NOMO-1 treated with dmso at 0.1 percent for 144 hours (cell line): ENCODE results near the gene HIF1A.
"Not testable (repeated sequence)": the region's sequence is repeated elsewhere in the genome, so short reads cannot be mapped to it uniquely, and the experiment has no call there.

Experiments
- DNase-seq: peaks from one replicate; lab custom pipeline; 2025; ENCODE audit not compliant: unreplicated experiment; lab: John Stamatoyannopoulos, UW

The HIF1A gene

GRCh38 chr14:61746346-61746745 is 51.0 kb downstream of the HIF1A start:
- not testable (repeated sequence) for DNase-seq

GRCh38 chr14:61746881-61747280 is 51.6 kb downstream of the HIF1A start:
- no peak for DNase-seq

DNA sequence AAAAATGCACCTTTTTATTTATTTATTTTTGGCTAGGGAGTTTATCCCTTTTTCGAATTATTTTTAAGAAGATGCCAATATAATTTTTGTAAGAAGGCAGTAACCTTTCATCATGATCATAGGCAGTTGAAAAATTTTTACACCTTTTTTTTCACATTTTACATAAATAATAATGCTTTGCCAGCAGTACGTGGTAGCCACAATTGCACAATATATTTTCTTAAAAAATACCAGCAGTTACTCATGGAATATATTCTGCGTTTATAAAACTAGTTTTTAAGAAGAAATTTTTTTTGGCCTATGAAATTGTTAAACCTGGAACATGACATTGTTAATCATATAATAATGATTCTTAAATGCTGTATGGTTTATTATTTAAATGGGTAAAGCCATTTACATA is 52.0 kb downstream of the HIF1A start:
- DNase-seq: no peak

DNA sequence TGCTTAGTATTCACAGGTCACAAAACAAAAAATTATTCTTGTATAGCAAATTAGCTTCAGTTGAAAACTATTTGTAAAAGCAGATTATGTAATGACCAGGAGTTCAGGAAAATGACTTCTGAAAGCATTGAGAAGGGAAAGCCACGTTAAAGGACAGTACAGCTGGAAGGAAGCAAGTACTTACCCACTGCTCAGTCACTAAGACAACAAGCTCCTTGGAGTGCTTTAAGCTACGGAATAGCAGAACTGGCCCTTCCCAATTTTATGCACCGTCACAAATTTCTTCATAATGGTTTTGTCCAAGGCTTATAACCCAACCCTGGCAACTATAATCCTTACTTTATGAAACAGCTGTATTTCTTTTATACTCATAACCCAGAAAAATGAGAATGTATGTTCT is 54.0 kb downstream of the HIF1A start:
- DNase-seq: no peak

GRCh38 chr14:61749867-61750266 is 54.6 kb downstream of the HIF1A start:
- DNase-seq: no peak

- DNase-seq: peak; percentile 93
These were observed 55.6 kb downstream of the HIF1A start for GRCh38 chr14:61750708-61751474.

DNA sequence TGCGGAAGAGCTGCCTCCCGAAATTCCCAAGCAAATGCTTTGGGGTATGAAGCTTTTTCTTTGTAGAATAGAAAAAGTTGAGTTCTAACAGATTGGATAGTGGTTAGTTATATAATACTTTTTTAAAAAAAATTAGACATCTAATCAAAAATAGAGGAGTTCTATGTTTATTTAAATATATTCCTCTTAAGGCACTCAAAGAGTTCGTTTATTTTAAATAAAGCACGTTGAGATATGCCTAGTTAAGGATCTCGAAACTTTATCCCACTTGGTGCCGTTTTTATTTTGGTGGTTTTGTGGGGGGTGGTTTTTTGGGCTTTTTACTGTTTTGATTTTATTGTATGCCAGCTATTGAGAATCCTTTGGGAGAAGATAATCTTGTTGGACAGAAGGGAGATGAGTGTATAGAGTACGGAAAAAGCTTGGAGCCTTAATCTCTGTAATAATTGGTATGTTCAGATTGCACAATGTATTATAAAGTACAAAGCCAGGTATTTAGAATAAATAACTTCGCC is 56.2 kb downstream of the HIF1A start:
- no peak for DNase-seq

GRCh38 chr14:61752626-61753025 is 57.3 kb downstream of the HIF1A start:
- peak; percentile 68 for DNase-seq

DNA sequence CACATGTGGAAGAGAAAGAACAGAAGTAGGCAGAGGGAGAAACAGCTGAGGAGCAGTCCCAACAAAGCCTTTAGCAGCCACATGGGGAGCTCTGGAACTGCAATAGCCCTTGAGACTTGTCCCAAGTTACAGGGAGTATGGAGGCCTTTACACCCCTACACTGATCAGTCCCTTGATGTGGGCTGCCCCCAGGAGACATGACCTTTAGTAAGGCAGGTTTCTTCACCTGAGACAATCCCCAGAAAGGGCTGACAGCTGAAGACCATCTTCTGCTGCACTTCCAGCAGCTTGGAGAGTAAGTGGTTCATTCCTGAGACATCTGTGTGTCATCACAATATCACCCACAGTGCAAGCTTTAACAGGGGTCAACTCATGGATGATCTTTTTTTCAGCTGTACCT is 58.3 kb downstream of the HIF1A start:
- no peak for DNase-seq

- no peak for DNase-seq
These were observed 59.5 kb downstream of the HIF1A start for GRCh38 chr14:61754627-61755381.

GRCh38 chr14:61755382-61755742 is 60.0 kb downstream of the HIF1A start:
- not testable (repeated sequence) for DNase-seq

- no peak for DNase-seq
These were observed 60.8 kb downstream of the HIF1A start for GRCh38 chr14:61756135-61756534.

DNA sequence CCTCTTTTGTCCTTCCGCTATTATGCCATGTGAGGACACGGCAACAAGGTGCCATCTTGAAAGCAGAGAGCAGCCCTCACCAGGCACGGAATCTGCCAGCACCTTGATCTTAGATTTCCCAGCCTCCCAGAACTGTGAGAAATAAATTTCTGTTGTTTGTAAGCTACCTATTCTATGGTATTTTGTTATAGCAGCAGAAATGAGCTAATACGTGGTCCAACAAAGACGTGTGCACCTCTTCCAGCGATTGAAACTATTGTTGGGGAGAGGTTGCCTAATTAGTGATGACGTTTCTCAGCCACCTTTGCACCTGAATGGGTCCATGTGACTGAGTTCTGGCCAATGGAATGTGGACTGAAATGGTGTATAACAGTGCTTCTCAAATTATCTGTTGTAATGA is 64.6 kb downstream of the HIF1A start:
- DNase-seq: no peak

GRCh38 chr14:61761557-61761956 is 66.2 kb downstream of the HIF1A start:
- no peak for DNase-seq

DNA sequence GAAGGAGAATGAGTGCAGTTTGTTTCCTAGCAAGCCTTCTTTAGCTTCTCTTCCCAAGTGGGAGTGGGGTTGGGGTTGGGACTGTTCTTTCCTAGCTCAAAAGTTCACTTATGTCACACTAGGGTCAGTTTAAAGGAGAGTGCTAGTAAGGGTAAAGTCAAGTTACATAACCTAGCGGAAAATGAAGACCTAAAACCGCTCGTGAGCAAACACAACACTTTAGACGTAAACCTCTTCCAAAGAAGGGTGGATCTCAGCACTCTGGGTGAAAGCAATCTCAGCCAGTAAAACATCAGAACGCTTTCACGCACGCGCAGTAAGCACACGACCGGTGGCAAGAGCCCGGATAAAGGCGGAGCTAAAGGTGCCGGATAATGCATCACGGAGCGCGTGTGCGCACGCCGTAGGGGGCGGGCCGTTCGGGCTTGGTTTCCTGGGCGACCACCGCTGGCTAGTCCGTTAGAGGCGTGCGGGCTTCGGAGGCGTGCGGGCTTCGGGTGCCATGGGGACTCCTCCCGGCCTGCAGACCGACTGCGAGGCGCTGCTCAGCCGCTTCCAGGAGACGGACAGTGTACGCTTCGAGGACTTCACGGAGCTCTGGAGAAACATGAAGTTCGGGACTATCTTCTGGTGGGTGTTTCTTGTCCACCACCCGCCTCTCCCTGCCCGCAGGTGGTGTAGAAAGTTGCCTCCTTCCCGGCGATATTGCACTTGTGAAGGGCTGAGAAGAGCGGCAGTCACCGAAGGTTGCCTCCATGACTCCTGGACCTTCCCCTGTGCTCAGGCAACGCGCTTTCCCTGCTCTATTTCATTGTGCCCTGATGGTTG is 66.9 kb downstream of the HIF1A start, which contains the start of gene SNAPC1:
Gene SNAPC1, plus strand, starts transcription at position 462 of the 828 bp plus-strand sequence. Its CDS starts 41 bp downstream, at position 503.
- DNase-seq: peak; percentile 96

- no peak for DNase-seq
These were observed 69.2 kb downstream of the HIF1A start for GRCh38 chr14:61764342-61765122.

DNA sequence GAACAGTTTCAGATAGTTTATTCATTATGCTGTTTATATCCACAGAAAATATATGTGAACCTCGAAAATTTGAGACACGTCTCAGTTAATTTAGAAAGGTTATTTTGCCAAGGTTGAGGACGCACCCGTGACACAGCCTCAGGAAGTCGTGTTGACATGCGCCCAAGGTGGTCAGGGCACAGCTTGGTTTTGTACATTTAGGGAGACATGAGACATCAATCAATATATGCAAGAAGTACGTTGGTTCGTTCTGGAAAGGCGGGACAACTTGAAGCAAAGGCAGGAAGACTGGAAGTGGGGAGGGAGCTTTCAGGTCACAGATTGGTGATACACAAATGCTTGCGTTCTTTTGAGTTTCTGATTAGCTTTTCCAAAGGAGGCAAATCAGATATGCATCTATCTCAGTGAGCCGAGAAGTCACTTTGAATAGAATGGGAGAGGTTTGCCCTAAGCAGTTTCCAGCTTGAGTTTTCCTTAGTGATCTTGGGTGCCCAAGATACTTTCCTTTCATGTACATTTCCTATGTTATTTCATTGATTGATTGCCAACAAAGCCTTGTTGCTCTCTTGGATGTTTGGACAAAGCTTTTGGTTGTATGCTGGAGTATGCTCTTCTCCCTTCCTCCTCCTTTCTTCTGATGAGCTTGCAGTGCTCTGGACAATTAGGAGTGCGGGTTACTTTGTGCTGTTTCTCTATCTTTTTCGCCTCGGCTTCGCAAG is 70.1 kb downstream of the HIF1A start:
- DNase-seq: no peak

- no peak for DNase-seq
These were observed 70.8 kb downstream of the HIF1A start for GRCh38 chr14:61766151-61766550.

DNA sequence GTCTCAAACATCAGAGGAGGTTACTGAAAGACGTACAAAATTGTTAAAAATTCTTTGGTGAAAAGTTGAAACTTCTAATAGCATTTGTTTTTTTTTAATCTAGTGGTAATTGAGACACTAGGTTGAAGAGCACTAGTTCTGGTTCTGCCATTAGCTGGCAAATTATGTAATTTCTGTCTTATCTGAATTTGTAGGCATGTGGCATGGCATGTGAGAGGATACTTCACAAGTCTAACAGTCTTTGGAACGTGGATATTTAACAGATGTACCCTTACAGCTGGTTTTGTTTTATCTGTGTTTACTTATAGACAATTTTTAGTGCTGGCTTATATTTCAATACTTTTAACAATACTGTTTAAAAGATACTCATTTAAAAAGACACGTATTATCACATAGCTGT is 72.9 kb downstream of the HIF1A start:
- DNase-seq: no peak

DNA sequence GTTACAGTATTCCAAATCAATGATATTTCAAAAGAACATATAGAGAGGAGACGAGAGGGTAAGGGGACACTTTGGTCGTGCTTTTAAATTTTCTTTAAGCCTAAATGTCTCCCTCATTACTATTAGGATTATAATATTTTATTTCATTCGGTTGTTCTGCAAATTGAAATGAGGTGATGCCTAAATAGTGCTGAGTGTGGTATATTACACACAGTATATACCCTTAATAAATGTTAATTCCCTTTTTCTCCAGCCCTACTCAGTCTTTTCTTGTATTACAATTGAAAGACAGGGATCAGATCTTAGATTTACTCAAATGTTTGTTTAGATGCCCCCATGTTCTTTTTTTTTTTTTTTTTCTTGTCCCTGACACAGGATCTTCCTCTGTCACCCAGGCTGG is 74.6 kb downstream of the HIF1A start:
- no peak for DNase-seq
